Liver (tissue), 9 donors: ENCODE measurements around the gene SEPTIN1. TPM values are rescaled to one million over a fixed set of nuclear protein-coding genes. Genes with fewer than 3 reads are reported as not detected.
"Not testable (repeated sequence)": the region's sequence is repeated elsewhere in the genome, so short reads cannot be mapped to it uniquely, and the experiment has no call there.

Source experiments
- DNase-seq: peaks from one replicate; pipeline ENCODE4 v3.0.0-alpha.2; 2017; ENCODE audit warnings: low spot score
- H3K27ac ChIP-seq, 2 donors: one replicate each; pipeline ENCODE4 v1.7.0; 2013; ENCODE audit warnings: inconsistent platforms in 2 of 2, low read length in 2 of 2, control low read depth in 1 of 2, low read depth in 1 of 2, mild to moderate bottlenecking in 1 of 2
- H3K27me3 ChIP-seq, 4 donors: one replicate each; pipeline versions ENCODE4 v1.6.1 to v1.7.0; 2013; ENCODE audit warnings: low read length in 3 of 4, inconsistent platforms in 1 of 4, mild to moderate bottlenecking in 1 of 4, moderate library complexity in 1 of 4; ENCODE audit not compliant: control insufficient read depth in 4 of 4, insufficient read depth in 4 of 4
- H3K36me3 ChIP-seq, 4 donors: one replicate each; pipeline versions ENCODE4 v1.6.1 to v1.7.0; 2013; ENCODE audit warnings: low read length in 3 of 4, mild to moderate bottlenecking in 3 of 4, low read depth in 1 of 4, moderate library complexity in 1 of 4; ENCODE audit not compliant: control insufficient read depth in 4 of 4, insufficient read depth in 3 of 4
- H3K4me1 ChIP-seq, 4 donors: one replicate each; pipeline versions ENCODE4 v1.6.1 to v1.7.0; 2013; ENCODE audit warnings: low read length in 3 of 4, mild to moderate bottlenecking in 3 of 4, moderate library complexity in 1 of 4; ENCODE audit not compliant: control insufficient read depth in 4 of 4, insufficient read depth in 4 of 4
- H3K4me3 ChIP-seq, 3 donors: one replicate each; pipeline versions ENCODE4 v1.6.1 to v1.7.0; 2013; ENCODE audit warnings: low read length in 3 of 3, control low read depth in 1 of 3, low read depth in 1 of 3, mild to moderate bottlenecking in 1 of 3
- H3K9ac ChIP-seq, 2 donors: one replicate each; pipeline ENCODE4 v1.7.0; 2013; ENCODE audit warnings: low read length in 2 of 2, mild to moderate bottlenecking in 2 of 2, moderate library complexity in 2 of 2, control low read depth in 1 of 2, low read depth in 1 of 2
- H3K9me3 ChIP-seq, 4 donors: one replicate each; pipeline versions ENCODE4 v1.6.1 to v1.7.0; 2013; ENCODE audit warnings: low read length in 3 of 4; ENCODE audit not compliant: control insufficient read depth in 4 of 4
- EGR1 ChIP-seq, 2 donors: IDR thresholded peaks; 2 replicates each; pipeline ENCODE4 v1.6.1; 2016 to 2018; ENCODE audit warnings: antibody characterized with exemption in 2 of 2, low read depth in 2 of 2
- FOXA2 ChIP-seq: IDR thresholded peaks from 2 replicates; pipeline ENCODE4 v1.6.1; 2016; ENCODE audit warnings: antibody characterized with exemption
- GABPA ChIP-seq, 2 donors: IDR thresholded peaks in 1 of 2; conservative IDR thresholded peaks in 1 of 2; 2 replicates each; pipeline ENCODE4 v1.6.1; 2016; ENCODE audit warnings: antibody characterized with exemption in 2 of 2, mild to moderate bottlenecking in 1 of 2, moderate library complexity in 1 of 2
- HNF4A ChIP-seq, 2 donors: conservative IDR thresholded peaks; 2 replicates each; pipeline ENCODE4 v1.6.1; 2016; ENCODE audit warnings: antibody characterized with exemption in 2 of 2, mild to moderate bottlenecking in 2 of 2
- HNF4G ChIP-seq: IDR thresholded peaks from 2 replicates; pipeline ENCODE4 v1.6.1; 2016; ENCODE audit warnings: antibody characterized with exemption
- JUND ChIP-seq, 2 donors: IDR thresholded peaks; 2 replicates each; pipeline ENCODE4 v1.6.1; 2016; ENCODE audit warnings: antibody characterized with exemption in 2 of 2
- NR2F2 ChIP-seq: IDR thresholded peaks from 2 replicates; pipeline ENCODE4 v1.6.1; 2016; ENCODE audit warnings: antibody characterized with exemption
- RAD21 ChIP-seq, 2 donors: IDR thresholded peaks; 2 replicates each; pipeline ENCODE4 v1.6.1; 2016; ENCODE audit warnings: antibody characterized with exemption in 2 of 2, mild to moderate bottlenecking in 2 of 2
- RXRA ChIP-seq, 2 donors: IDR thresholded peaks; 2 replicates each; pipeline ENCODE4 v1.6.1; 2017 to 2018; ENCODE audit warnings: antibody characterized with exemption in 2 of 2, mild to moderate bottlenecking in 1 of 2
- SP1 ChIP-seq: IDR thresholded peaks from 2 replicates; pipeline ENCODE4 v1.6.1; 2018; ENCODE audit warnings: antibody characterized with exemption, mild to moderate bottlenecking
- TAF1 ChIP-seq: conservative IDR thresholded peaks from 2 replicates; pipeline ENCODE4 v1.6.1; 2016; ENCODE audit warnings: antibody characterized with exemption, mild to moderate bottlenecking
- YY1 ChIP-seq: IDR thresholded peaks from 2 replicates; pipeline ENCODE4 v1.6.1; 2016; ENCODE audit warnings: antibody characterized with exemption, mild to moderate bottlenecking
- WGBS: extraction: QIAGEN DNeasy Blood & Tissue Kit; methylation state at CpG from one replicate; pipeline ENCODE4 v1.1.7; 2013; 5-methylcytosine and 5-hydroxymethylcytosine counted together
- polyA plus RNA-seq, 2 donors: library from polyadenylated mRNA; stranded (reverse) in 1 of 2; unstranded in 1 of 2; fragments of 200-250 nt in 1 of 2; fragments of >200 nt in 1 of 2; fragmentation: Nextera tagmentation in 1 of 2; extraction: Ambion mirVana in 1 of 2; gene quantifications; one replicate each; pipeline versions ENCODE4 v1.2.1 to v1.2.3, GENCODE V29; 2013 to 2015
- total RNA-seq, 2 donors: library from RNA; depleted of rRNA; stranded (reverse); fragments of >200 nt; gene quantifications; one replicate each; pipeline ENCODE4 v1.2.3, GENCODE V29; 2014
- TF ChIP-seq, protein P1 (sequence below): IDR thresholded peaks from 2 replicates; pipeline ENCODE4 v1.6.1; 2016; ENCODE audit warnings: antibody characterized with exemption
- TF ChIP-seq, protein P2 (sequence below): fragments of 150-350 bp; IDR thresholded peaks from 2 replicates; pipeline ENCODE4 v1.5.1; 2017; ENCODE audit warnings: improper control_type of control experiment, low read depth, low read length; ENCODE audit not compliant: missing input control
- TF ChIP-seq, protein P3 (sequence below): IDR thresholded peaks from 2 replicates; pipeline ENCODE4 v1.6.1; 2016; ENCODE audit warnings: antibody characterized with exemption, mild to moderate bottlenecking
- TF ChIP-seq, protein P4 (sequence below): IDR thresholded peaks from 2 replicates; pipeline ENCODE4 v1.6.1; 2016; ENCODE audit warnings: antibody characterized with exemption
- donor health status: healthy.
- donor health status: healthy.
- donor health status: healthy.
- donor health status: healthy.
- donor health status: healthy.

Gene SEPTIN1
- total and polyA plus RNA-seq, 4 donors: 0.42 to 2.8 (median 1.2) TPM

DNA sequence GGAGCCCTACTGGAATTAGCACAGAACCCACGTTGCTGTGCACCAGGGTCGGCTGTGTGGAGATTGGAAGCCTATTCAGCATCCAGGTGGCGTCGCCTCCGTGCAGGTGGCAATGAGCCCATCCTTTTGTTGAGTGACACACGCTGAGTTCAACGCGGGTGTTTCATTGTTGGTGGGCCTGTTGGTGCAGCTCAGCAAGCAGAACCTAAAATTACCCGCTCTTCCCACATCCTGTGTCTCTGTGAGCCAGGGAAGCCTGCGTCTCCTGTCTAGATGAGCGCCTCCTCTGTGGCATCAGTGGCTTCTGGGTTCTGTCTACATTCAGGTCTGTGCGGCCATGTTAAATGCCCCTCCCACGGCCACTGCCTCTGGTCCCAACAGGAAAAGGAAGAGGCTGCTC lies 41.7 kb downstream of the SEPTIN1 start:
- H3K36me3 ChIP-seq: peaks cover 0 to 4% (median 2%) of the 10 kb centered on the region in 4 donors
- H3K4me1 ChIP-seq: peaks cover 11 to 35% (median 22%) of the 10 kb centered on the region in 4 donors
- H3K9me3 ChIP-seq: no peaks in the 10 kb centered on the region
- H3K4me3 ChIP-seq: no peak overlapping the region
- WGBS: 92% methylated on average over 13 of the region's 13 CpGs
- H3K27ac ChIP-seq: no peak overlapping the region
- H3K27me3 ChIP-seq: no peaks in the 10 kb centered on the region
- no peak for TF ChIP-seq TAF1
- no peak for TF ChIP-seq RXRA (IDR thresholded peaks at IDR 0.05)
- no peak for TF ChIP-seq FOXA2
- no peak for TF ChIP-seq GABPA (IDR thresholded peaks at IDR 0.05 in 1 of 2, conservative IDR thresholded peaks at IDR 0.05 in 1 of 2)
- TF ChIP-seq RAD21 (IDR thresholded peaks at IDR 0.05): no peak
- no peak for DNase-seq
- H3K9ac ChIP-seq: no peak overlapping the region

DNA sequence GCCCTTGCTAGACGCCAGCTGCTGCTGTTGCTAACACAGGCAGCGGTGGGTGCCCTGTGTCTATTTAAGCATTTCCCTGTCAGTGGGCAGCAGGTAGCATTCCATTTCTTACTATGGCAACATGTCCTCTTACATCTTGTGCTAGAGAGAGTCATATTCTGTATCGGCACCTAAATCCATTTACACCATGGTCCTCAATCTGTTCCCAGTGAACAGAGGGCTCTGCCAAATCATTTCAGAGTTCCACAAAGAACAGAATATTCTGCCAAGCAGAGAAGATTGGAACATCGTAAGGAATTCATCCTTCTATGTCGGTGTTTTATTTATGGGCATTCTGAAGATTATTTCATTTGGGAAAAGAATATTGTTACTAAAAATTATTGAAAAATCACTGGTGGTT lies 43.6 kb downstream of the SEPTIN1 start:
- DNase-seq: not testable (repeated sequence)
- 65% methylated on average over 5 of the region's 5 CpGs for WGBS
- peak overlapping the region in 1 of 2 donors; percentile 24 for H3K27ac ChIP-seq

DNA sequence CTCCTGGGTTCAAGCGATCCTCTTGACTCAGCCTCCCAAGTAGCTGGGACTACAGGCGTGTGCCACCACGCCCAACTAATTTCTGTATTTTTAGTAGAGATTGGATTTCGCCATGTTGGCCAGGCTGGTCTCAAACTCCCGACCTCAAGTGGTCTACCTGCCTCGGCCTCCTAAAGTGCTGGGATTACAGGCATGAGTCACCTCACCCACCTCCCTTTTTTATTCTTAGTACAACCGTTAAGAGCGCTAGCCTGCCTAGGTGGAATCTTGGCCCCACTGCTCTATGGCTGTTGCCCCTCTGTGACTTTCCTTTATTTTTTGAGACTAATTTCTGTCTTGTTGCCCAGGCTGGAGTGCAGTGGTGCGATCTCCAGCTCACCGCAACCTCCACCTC lies 44.4 kb downstream of the SEPTIN1 start:
- not testable (repeated sequence) for H3K36me3 ChIP-seq, H3K4me3 ChIP-seq, H3K9ac ChIP-seq, DNase-seq, H3K9me3 ChIP-seq, H3K27me3 ChIP-seq
- Histone ChIP-seq H3K4me1 (peaks cover 6 to 28% (median 19%) of the 10 kb centered on the region in 4 donors), H3K27ac (peak overlapping the region; percentile 79 to 85)
- WGBS: 94% methylated on average over 10 of the region's 10 CpGs

More for the DNA sequence above, 43.6 kb downstream of the SEPTIN1 start:
- H3K4me1 ChIP-seq: peaks cover 11 to 34% (median 22%) of the 10 kb centered on the region in 4 donors
- not testable (repeated sequence) for H3K36me3 ChIP-seq, H3K4me3 ChIP-seq, H3K9ac ChIP-seq, H3K9me3 ChIP-seq, H3K27me3 ChIP-seq

DNA sequence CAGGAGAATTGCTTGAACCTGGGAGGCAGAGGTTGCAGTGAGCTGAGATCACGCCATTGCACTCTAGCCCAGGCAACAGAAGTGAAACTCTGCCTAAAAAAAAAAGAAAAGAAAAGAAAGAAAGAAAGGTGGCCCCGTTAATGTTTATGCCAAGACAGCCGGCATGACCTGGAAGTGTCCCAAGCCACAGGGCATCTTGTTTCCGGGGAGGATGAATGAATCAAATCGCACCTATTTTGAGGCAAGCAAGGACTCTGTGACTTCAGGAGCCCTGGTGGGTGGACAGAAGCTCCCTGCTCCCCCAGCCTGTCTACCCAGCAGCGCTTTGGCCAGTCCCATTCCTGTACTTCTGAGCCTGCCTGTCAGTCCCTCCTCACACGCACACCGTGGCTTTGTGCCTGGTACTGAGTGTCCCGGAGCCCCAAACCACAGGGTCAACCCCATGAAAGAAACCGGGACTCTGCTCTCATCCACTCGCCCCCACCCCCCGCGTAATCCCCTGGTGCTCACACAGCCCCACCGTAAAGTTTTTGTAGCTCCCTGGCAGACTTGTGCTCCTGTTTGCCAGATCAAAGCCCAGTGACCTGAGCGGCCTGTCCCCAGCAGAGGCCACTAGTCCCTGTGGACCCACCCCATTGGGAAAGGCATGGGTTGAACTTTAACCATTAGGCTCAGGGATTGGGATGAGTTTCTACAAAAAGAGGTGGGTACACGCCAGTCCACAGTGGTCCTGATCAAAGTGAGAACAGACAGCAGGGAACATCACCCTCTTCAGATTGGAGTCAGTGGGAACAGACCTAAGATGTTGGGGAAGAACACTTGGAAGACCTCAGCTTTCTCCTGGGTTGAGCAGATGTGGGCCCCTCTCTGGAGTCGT lies 46.5 kb downstream of the SEPTIN1 start:
- no peaks in the 10 kb centered on the region for H3K9me3 ChIP-seq
- peak overlapping the region; percentile 44 to 57 (median 56) for H3K4me3 ChIP-seq
- H3K27me3 ChIP-seq: no peaks in the 10 kb centered on the region
- peaks cover 2 to 16% (median 6%) of the 10 kb centered on the region in 4 donors for H3K4me1 ChIP-seq
- no peaks in the 10 kb centered on the region for H3K36me3 ChIP-seq
- DNase-seq: peak; percentile 66
- peak overlapping the region; percentile 79 to 85 for H3K27ac ChIP-seq
- H3K9ac ChIP-seq: peak overlapping the region; percentile 42 to 56
- WGBS: 18% methylated on average over 17 of the region's 17 CpGs
- TF ChIP-seq EGR1 (IDR thresholded peaks at IDR 0.05; ENCODE audit: low read depth in 2 of 2) (no peak), HNF4G (peak; percentile 85), YY1 (peak; percentile 33), NR2F2 (peak; percentile 82), RXRA (IDR thresholded peaks at IDR 0.05) (peak; percentile 91 to 94), GABPA (IDR thresholded peaks at IDR 0.05 in 1 of 2, conservative IDR thresholded peaks at IDR 0.05 in 1 of 2) (peak in 1 of 2 donors; percentile 12), SP1 (peak; percentile 91), JUND (IDR thresholded peaks at IDR 0.05) (peak; percentile 30 to 43), RAD21 (IDR thresholded peaks at IDR 0.05) (peak; percentile 39 to 44), FOXA2 (no peak), HNF4A (conservative IDR thresholded peaks at IDR 0.05) (peak; percentile 95)
- TF ChIP-seq, protein P1, sequence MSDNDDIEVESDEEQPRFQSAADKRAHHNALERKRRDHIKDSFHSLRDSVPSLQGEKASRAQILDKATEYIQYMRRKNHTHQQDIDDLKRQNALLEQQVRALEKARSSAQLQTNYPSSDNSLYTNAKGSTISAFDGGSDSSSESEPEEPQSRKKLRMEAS: peak; percentile 47
- TF ChIP-seq, protein P2, sequence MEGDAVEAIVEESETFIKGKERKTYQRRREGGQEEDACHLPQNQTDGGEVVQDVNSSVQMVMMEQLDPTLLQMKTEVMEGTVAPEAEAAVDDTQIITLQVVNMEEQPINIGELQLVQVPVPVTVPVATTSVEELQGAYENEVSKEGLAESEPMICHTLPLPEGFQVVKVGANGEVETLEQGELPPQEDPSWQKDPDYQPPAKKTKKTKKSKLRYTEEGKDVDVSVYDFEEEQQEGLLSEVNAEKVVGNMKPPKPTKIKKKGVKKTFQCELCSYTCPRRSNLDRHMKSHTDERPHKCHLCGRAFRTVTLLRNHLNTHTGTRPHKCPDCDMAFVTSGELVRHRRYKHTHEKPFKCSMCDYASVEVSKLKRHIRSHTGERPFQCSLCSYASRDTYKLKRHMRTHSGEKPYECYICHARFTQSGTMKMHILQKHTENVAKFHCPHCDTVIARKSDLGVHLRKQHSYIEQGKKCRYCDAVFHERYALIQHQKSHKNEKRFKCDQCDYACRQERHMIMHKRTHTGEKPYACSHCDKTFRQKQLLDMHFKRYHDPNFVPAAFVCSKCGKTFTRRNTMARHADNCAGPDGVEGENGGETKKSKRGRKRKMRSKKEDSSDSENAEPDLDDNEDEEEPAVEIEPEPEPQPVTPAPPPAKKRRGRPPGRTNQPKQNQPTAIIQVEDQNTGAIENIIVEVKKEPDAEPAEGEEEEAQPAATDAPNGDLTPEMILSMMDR: no peak
- TF ChIP-seq, protein P3, sequence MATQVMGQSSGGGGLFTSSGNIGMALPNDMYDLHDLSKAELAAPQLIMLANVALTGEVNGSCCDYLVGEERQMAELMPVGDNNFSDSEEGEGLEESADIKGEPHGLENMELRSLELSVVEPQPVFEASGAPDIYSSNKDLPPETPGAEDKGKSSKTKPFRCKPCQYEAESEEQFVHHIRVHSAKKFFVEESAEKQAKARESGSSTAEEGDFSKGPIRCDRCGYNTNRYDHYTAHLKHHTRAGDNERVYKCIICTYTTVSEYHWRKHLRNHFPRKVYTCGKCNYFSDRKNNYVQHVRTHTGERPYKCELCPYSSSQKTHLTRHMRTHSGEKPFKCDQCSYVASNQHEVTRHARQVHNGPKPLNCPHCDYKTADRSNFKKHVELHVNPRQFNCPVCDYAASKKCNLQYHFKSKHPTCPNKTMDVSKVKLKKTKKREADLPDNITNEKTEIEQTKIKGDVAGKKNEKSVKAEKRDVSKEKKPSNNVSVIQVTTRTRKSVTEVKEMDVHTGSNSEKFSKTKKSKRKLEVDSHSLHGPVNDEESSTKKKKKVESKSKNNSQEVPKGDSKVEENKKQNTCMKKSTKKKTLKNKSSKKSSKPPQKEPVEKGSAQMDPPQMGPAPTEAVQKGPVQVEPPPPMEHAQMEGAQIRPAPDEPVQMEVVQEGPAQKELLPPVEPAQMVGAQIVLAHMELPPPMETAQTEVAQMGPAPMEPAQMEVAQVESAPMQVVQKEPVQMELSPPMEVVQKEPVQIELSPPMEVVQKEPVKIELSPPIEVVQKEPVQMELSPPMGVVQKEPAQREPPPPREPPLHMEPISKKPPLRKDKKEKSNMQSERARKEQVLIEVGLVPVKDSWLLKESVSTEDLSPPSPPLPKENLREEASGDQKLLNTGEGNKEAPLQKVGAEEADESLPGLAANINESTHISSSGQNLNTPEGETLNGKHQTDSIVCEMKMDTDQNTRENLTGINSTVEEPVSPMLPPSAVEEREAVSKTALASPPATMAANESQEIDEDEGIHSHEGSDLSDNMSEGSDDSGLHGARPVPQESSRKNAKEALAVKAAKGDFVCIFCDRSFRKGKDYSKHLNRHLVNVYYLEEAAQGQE: peak; percentile 86
- TF ChIP-seq, protein P4, sequence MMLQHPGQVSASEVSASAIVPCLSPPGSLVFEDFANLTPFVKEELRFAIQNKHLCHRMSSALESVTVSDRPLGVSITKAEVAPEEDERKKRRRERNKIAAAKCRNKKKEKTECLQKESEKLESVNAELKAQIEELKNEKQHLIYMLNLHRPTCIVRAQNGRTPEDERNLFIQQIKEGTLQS: no peak
